Measurements from ENCODE around the gene IFI6.
A peak's percentile ranks its signal among the peaks of the same experiment; 100 is the strongest.
"Not testable (repeated sequence)": the region's sequence is repeated elsewhere in the genome, so short reads cannot be mapped to it uniquely, and the experiment has no call there.

IFI6 gene, protein sequence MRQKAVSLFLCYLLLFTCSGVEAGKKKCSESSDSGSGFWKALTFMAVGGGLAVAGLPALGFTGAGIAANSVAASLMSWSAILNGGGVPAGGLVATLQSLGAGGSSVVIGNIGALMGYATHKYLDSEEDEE

GRCh38 chr1:27671964-27672749 is at the start of gene IFI6:
Gene IFI6, minus strand, starts transcription at chr1:27672192. Its CDS starts 2,878 bp downstream, at chr1:27669314.
- DNase-seq: peak; percentile 92

DNA sequence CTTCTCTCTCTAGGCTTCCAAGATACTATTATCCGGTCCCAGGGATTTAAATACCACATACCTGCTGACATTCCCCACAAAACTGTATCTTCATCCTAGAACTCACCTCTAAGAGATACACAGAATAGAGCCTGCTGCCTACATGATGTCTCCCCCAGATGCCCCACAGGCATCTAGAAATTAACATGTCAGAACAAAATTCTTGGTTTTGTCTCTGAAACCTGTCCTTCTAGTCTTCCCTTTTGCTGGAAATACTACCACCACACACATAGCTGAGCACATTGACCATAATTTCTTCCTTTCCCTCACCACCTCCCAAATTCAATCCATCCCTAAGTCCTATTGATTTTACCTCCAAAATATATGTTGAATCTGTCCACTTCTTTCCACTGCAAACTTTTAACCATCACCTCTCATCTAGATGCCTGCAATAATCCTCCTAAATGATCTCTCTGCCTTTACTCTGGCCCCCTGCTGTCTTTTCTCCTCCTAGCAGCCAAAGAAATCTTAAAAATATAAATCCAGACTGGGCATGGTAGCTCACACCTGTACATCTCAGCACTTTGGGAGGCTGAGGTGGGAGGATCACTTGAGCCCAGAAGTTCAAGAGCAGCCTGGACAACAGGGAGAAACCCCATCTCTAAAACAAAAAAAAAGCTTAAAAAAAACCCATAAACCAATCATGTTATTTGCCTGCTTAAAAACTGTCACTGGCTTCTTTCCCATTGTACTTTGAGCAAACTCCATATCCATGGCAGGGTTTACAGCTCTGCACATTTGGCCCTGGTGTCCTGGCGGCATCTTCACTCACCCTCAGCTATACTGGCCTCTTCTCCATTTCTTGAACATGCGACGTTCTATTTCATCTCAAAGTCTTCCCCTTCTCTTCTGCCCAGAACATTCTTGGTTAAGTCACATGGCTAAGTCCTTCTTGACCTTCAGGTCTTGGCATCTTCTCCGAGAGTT is 47.6 kb upstream of the IFI6 start:
- DNase-seq: no peak

DNA sequence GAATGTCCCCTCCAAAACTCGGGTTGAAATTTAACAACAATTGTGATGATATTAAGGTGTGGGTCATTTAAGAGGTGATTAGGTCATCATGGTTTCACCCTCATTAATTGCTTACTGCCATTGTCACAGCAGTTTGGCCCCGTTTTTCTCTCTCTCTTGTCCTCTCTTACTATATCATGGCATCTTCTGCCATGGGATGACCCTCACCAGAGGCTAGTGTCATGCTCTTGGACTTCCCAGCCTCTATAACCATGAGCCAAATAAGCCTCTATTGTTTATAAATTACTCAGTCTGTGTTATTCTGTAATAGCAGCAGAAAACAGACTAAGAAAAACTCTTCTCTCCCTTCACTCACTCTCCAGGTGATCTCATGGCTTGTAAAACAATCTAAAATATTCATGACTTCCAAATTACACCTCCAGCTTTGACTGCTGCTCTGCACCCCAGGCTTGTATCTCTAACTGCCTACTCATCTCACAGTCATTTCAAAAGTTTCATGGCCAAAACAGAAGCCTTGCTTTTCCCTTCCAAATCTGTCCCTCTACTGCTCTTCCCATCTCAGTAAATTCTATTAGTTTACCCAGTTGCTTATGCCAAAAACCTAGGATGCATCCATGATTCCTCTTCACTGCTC is 44.4 kb upstream of the IFI6 start:
- no peak for DNase-seq

DNA sequence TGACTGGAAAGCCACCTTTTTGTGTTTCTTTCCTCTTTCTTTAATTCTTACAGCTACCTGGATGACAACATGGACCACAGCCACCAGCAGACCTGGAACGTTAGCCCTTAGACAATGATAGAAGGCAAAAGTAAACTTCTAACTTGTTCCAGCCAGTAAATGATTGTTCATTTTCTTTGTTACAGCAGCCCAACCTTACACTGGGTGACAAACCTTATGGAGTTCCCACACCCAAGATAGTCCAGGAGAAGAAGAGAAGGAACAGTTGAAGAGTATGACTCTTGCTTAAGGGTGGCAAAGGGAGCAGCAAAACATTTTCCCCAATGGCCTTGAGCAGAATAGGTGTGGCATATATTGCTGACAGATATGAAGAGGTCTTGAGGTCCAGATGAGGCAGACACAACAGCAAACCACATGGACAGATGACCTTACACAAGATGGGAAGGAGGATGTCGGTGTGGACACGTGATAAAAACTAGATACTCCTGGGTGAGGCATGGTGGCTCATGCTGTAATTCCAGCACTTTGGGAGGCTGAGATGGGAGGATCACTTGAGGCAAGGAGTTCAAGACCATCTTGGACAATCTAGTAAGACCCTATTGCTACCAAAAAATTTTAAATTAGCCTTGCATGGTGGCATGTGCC is 42.0 kb upstream of the IFI6 start:
- DNase-seq: no peak

DNA sequence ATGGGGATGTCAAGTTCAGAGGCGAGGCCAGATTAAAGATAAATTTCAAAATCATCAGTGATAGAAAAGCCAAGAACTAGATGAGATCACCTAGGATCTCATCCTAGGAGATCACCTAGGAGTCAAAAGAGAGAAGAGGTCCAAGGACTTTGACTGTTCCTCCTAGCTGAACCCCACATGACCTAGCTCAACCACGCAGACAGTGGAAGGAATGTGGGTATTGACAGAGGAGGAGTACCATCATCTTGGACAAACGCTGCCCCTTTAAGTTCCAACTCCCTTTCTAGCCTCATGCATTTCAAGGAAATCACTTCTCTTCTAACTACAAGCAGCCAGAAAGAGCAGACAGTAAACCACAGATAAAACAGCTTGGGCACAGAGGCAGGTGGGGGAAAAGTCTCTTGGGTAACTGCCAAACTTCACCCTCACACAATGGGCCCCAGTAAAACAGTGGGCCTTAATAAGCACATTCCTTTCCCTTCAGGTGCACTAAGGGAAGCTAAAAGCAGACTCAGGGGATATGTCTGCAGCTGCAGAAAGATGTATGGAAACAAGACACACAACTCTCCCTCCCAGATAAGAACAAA is 41.2 kb upstream of the IFI6 start:
- no peak for DNase-seq

DNA sequence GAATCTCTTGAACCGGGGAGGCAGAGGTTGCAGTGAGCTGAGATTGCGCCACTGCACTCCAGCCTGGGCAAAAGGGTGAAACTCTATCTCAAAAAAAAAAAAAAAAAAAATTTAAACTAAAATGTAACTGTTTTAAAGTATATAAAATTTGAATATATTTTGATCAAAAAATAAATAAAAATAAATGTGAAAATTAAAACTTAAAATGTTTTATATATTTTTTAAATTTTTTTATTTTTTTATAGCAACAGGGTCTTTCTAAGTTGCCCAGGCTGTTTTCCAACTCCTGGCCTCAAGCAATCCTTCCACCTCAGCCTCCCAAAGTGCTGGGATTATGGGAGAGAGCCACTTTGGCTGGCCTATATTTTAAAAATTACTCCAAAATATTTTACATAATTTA is 38.6 kb upstream of the IFI6 start:
- DNase-seq: no peak

DNA sequence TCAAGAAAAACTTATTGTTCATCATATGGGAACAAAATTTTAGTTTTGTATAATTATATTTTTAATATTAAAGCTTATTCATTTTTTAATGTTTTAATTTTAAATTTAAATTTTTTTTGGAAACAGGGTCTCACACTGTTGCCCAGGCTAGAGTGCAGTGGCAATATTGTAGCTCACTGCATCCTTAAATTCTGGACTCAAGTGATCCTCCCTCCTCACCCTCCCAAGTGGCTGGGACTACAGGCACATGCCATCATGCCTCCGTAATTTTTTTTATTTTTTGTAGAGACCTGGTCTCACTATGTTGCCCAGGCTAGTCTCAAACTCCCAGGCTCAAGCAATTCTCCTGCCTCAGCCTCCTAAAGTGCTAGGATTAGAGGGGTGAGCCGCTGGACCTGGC is 33.6 kb upstream of the IFI6 start:
- DNase-seq: no peak

DNA sequence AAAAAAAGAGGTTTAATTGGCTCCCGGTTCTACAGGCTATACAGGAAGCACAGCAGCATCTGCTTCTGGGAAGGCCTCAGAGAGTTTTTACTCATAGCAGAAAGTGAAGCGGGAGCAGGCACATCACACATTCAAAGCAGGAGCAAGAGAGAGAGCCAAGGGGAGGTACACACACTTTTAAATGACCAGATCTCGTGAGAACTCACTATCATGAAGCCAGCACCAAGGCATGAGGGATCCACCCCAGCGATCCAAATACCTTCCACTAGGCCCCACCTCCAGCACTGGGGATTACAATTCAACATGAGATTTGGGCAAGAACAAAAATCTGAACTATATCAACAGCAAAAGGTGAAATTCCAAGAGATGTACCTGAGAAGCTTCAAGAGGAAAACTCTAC is 33.0 kb upstream of the IFI6 start:
- DNase-seq: no peak

DNA sequence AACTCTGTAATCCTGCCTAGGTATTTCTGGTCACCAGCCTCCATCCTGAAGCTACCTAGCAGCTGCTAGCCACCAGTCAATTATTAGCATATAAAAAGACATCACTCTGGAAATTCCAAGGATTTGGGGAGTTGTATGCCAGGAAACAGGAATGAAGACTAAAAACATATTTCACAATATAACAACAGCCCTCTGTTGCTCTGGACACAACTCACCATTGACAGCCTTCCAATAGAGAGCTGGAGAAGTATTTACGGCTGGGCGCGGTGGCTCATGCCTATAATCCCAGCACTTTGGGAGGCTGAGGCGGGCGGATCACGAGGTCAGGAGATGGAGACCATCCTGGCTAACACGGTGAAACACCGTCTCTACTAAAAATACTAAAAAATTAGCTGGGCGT is 24.8 kb upstream of the IFI6 start:
- not testable (repeated sequence) for DNase-seq

GRCh38 chr1:27690183-27690582 is 18.2 kb upstream of the IFI6 start:
- DNase-seq: no peak

DNA sequence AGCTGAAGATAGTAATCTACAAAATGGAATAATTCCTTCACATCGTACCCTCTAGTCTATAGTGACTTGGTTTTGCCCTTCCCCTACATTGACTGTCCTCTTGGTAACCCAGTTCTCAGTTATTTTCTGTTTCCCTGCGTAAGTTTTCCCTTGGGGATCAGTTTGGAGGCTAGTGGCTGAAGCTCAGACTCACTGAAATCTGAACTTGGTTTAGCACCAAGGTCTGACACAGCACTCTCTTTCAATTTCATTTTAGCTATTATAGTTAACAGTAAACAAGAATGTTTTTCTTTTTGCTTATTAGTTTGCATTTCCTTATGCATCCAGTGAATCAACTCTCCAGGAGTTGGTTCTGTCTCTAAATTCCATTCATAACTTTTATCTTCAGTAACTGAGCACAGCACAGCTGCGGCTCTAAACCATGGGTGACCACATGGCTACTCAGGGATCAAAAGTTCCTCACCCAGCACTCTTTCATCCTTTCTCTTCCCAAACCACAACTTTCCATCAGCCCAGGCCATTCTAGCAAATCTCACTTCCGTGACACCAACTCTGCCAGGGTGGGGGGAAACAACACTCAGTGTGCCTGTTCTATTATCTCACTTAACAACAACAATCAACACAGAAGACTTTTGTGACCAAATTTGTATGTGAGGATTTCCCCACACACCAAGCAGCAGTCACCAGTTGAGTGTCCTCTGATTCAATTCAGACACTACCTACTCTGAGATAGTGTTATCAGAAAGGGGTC is 17.6 kb upstream of the IFI6 start:
- no peak for DNase-seq

GRCh38 chr1:27687906-27688305 is 15.9 kb upstream of the IFI6 start:
- no peak for DNase-seq

- DNase-seq: peak; percentile 73
Observed at GRCh38 chr1:27686223-27686990, 14.4 kb upstream of the IFI6 start.

DNA sequence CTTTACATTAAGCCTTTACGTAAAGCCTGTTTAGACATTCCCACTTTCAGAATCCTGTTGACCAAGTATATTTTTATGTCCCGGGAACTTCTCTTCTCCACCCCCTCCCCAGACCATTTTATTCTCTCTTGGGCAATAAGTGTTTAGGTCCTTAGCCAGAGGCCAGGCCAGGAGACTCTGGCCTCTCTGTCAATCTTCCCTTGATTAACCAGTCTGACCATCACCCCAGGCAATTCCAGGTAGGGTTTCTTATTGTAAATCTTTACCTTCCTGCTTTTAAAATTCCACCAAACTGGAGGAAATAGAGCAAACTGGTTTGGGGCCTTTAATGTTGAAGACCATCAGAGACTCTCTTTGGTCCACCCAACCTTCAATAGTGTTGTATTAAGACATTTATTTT is 12.2 kb upstream of the IFI6 start:
- DNase-seq: no peak

DNA sequence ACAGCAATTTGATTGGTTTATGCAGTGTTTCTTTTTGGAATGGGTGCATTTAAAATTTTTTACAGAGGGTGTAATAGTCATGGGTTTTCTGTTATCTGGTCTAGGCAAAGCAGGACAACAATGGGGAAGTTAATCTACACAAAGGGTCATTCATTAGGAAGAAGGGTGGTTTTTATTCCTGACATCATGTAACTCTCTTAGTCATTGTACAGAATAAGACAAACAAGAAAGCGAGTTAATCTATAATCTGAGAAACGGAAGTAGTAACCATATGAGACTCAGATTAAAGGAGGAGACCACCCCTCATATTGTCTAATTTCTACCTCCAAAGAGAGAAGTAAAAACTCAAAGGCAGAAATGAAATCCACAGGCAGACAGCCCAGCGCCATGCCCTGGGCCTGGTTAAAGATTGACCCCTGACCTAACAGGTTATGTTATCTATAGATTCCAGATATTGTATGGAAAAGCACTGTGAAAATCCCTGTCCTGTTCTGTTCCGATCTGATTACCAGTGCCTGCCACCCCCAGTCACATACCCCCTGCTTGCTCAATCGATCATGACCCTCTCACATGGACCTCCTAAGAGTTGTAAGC is 10.5 kb upstream of the IFI6 start:
- no peak for DNase-seq

DNA sequence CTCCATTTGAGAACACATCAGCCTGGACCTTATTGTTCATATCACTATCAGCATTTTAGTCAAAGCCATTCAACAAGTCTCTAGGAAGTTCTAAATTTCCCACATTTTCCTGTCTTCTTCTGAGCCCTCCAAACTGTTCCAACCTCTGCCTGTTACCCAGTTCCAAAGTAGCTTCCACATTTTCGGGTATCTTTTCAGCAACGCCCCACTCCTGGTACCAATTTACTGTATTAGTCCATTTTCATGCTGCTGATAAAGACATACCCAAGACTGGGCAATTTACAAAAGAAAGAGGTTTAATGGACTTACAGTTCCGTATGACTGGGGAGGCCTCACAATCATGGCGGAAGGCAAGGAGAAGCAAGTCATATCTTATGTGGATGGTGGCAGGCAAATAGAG is 9.6 kb upstream of the IFI6 start:
- not testable (repeated sequence) for DNase-seq

GRCh38 chr1:27680225-27680791 is 8.3 kb upstream of the IFI6 start:
- DNase-seq: not testable (repeated sequence)

DNA sequence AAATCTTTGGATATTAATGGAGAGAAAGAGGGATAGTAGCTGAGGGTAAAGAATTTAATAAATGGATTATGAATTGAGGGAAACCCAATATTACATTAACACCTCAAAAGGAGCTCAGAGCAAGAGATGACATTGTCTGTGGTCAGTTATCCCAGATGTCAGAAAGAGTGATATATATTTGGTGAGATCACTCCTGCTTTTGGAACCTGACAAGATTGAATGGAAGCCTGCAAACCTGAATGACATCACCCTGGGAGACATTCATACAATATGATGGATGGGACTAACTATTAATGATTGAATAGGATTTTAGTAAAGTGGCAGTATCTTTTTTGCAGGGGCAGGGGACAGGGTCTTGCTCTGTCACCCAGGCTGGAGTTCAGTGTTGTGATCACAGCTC is 6.8 kb upstream of the IFI6 start:
- no peak for DNase-seq

- DNase-seq: no peak
Observed at GRCh38 chr1:27676410-27676809, 4.4 kb upstream of the IFI6 start.

DNA sequence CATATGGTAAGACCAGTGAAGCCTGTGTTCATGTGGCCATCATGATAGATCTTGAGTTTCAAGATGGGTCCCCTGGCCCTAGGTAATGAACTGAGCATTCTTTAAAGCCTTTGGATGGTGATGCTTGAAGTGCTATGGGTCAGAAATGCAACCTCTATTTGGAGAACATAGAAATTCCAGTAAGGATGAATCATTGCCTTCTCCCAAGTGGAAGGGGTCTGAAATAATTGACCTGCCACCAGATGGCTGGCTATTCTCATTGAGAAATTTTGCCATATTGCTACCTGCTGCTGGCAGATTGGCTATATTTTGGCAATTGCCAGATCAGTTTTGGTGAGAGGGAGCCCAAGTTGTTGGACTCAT is 739 bp upstream of the IFI6 start:
- no peak for DNase-seq
